GM21786 (cell line): ENCODE data around the gene LRWD1.
"Not testable (repeated sequence)": the region's sequence is repeated elsewhere in the genome, so short reads cannot be mapped to it uniquely, and the experiment has no call there.

Experiments used
- ATAC-seq: cut with Tn5 transposase; IDR thresholded peaks from one replicate; pipeline ENCODE4 v1.9.1; 2021; ENCODE audit not compliant: unreplicated experiment

Gene LRWD1

GRCh38 chr7:102494026-102494425 is 29.2 kb downstream of the LRWD1 start:
- ATAC-seq: not testable (repeated sequence)

GRCh38 chr7:102494473-102495149 is 29.8 kb downstream of the LRWD1 start:
- peak; percentile 58 for ATAC-seq

GRCh38 chr7:102496861-102497260 is 32.1 kb downstream of the LRWD1 start:
- not testable (repeated sequence) for ATAC-seq

GRCh38 chr7:102497308-102497707 is 32.5 kb downstream of the LRWD1 start:
- not testable (repeated sequence) for ATAC-seq

- ATAC-seq: not testable (repeated sequence)
Observed at GRCh38 chr7:102498321-102498720, 33.5 kb downstream of the LRWD1 start.

- not testable (repeated sequence) for ATAC-seq
Observed at GRCh38 chr7:102503141-102503540, 38.4 kb downstream of the LRWD1 start.

GRCh38 chr7:102505298-102506185 is 40.8 kb downstream of the LRWD1 start:
- ATAC-seq: not testable (repeated sequence)

- not testable (repeated sequence) for ATAC-seq
Observed at GRCh38 chr7:102507410-102508088, 42.8 kb downstream of the LRWD1 start.

- ATAC-seq: not testable (repeated sequence)
Observed at GRCh38 chr7:102510575-102510974, 45.8 kb downstream of the LRWD1 start.

- peak; percentile 41 for ATAC-seq
Observed at GRCh38 chr7:102511860-102512522, 47.2 kb downstream of the LRWD1 start.

GRCh38 chr7:102512642-102513221 is 47.9 kb downstream of the LRWD1 start:
- not testable (repeated sequence) for ATAC-seq

GRCh38 chr7:102514881-102515721 is 50.3 kb downstream of the LRWD1 start:
- peak; percentile 60 for ATAC-seq

GRCh38 chr7:102515889-102516288 is 51.1 kb downstream of the LRWD1 start:
- ATAC-seq: not testable (repeated sequence)

- not testable (repeated sequence) for ATAC-seq
Observed at GRCh38 chr7:102516951-102517350, 52.2 kb downstream of the LRWD1 start.

GRCh38 chr7:102517550-102518147 is 52.9 kb downstream of the LRWD1 start, which contains the start of gene RASA4B:
RASA4B (minus strand) TSS chr7:102517777; CDS start chr7:102517710, 67 bp downstream.
- ATAC-seq: peak; percentile 50

- not testable (repeated sequence) for ATAC-seq
Observed at GRCh38 chr7:102520797-102521196, 56.0 kb downstream of the LRWD1 start.
